ENCODE data around the gene DEFB125.
"Not testable (repeated sequence)": the region's sequence is repeated elsewhere in the genome, so short reads cannot be mapped to it uniquely, and the experiment has no call there.

The DEFB125 gene

GRCh38 chr20:87401-87800 lies at the start of gene DEFB125:
Gene DEFB125, plus strand, starts transcription at chr20:87672. Its CDS starts 38 bp downstream, at chr20:87710.
- no peak for DNase-seq

- no peak for DNase-seq
These were observed 27.2 kb upstream of the DEFB125 start for GRCh38 chr20:60035-60918.

- DNase-seq: no peak
These were observed 26.2 kb upstream of the DEFB125 start for GRCh38 chr20:61230-61629.

- DNase-seq: no peak
These were observed 25.7 kb upstream of the DEFB125 start for GRCh38 chr20:61757-62156.

- DNase-seq: no peak
These were observed 25.0 kb upstream of the DEFB125 start for GRCh38 chr20:62487-62886.

- no peak for DNase-seq
These were observed 23.4 kb upstream of the DEFB125 start for GRCh38 chr20:64026-64603.

- no peak for DNase-seq
These were observed 22.6 kb upstream of the DEFB125 start for GRCh38 chr20:64766-65322.

- DNase-seq: no peak
These were observed 10.2 kb upstream of the DEFB125 start for GRCh38 chr20:77231-77630.

- no peak for DNase-seq
These were observed 9.1 kb upstream of the DEFB125 start for GRCh38 chr20:78338-78737.

- no peak for DNase-seq
These were observed 7.9 kb upstream of the DEFB125 start for GRCh38 chr20:79565-79964.

GRCh38 chr20:90651-91050 lies 3.2 kb downstream of the DEFB125 start:
- DNase-seq: no peak

GRCh38 chr20:93641-94040 lies 6.2 kb downstream of the DEFB125 start:
- no peak for DNase-seq

GRCh38 chr20:95215-95614 lies 7.7 kb downstream of the DEFB125 start:
- no peak for DNase-seq

GRCh38 chr20:97691-98090 lies 10.2 kb downstream of the DEFB125 start:
- not testable (repeated sequence) for DNase-seq

- DNase-seq: no peak
These were observed 14.5 kb downstream of the DEFB125 start for GRCh38 chr20:101975-102374.

- DNase-seq: no peak
These were observed 16.0 kb downstream of the DEFB125 start for GRCh38 chr20:103456-103855.

GRCh38 chr20:112396-112795 lies 24.9 kb downstream of the DEFB125 start:
- no peak for DNase-seq

GRCh38 chr20:117518-117917 lies 30.0 kb downstream of the DEFB125 start:
- DNase-seq: no peak

GRCh38 chr20:129786-130323 lies 42.4 kb downstream of the DEFB125 start:
- DNase-seq: not testable (repeated sequence)

- peak; percentile 53 for DNase-seq
These were observed 50.4 kb downstream of the DEFB125 start for GRCh38 chr20:137668-138490.

GRCh38 chr20:142290-142689 lies 54.8 kb downstream of the DEFB125 start, which contains the start of gene DEFB126:
Gene DEFB126, plus strand, starts transcription at chr20:142590. Its CDS starts 39 bp downstream, at chr20:142629.
- no peak for DNase-seq

- no peak for DNase-seq
These were observed 58.4 kb downstream of the DEFB125 start for GRCh38 chr20:145877-146276.
